Breast epithelium (tissue), 4 donors: ENCODE results near the gene REM1. TPM values are rescaled to one million over a fixed set of nuclear protein-coding genes. Genes with fewer than 3 reads are reported as not detected.
A peak's percentile ranks its signal among the peaks of the same experiment; 100 is the strongest.
"Not testable (repeated sequence)": the region's sequence is repeated elsewhere in the genome, so short reads cannot be mapped to it uniquely, and the experiment has no call there.

Source experiments
- DNase-seq, 2 donors: peaks; one replicate each; pipeline ENCODE4 v3.0.0-alpha.2; 2019; ENCODE audit warnings: low spot score in 2 of 2
- H3K27ac ChIP-seq, 2 donors: fragments of 200-600 bp; sonication (generic) in 1 of 2; one replicate each; pipeline ENCODE4 v1.5.1; 2016 to 2019; ENCODE audit warnings: mild to moderate bottlenecking in 1 of 2
- H3K27me3 ChIP-seq, 2 donors: fragments of 200-600 bp; sonication (generic) in 1 of 2; one replicate each; pipeline versions ENCODE4 v1.5.1 to v1.6.0; 2017 to 2019; ENCODE audit warnings: control low read depth in 1 of 2, mild to moderate bottlenecking in 1 of 2
- H3K36me3 ChIP-seq: fragments of 200-600 bp; one replicate; pipeline ENCODE4 v1.5.1; 2019
- H3K4me1 ChIP-seq, 2 donors: fragments of 200-600 bp; sonication (generic); one replicate each; pipeline ENCODE4 v1.5.1; 2016 to 2019; ENCODE audit warnings: control low read depth in 1 of 2
- H3K4me3 ChIP-seq, 3 donors: fragments of 200-600 bp; sonication (generic); 1 replicate in 2 of 3; 2 replicates in 1 of 3; pipeline ENCODE4 v1.5.1; 2016 to 2019; ENCODE audit warnings: mild to moderate bottlenecking in 3 of 3, moderate library complexity in 2 of 3
- H3K9me3 ChIP-seq, 2 donors: fragments of 200-600 bp; sonication (generic) in 1 of 2; one replicate each; pipeline ENCODE4 v1.5.1; 2016 to 2019; ENCODE audit warnings: control low read depth in 1 of 2
- CTCF ChIP-seq, 3 donors: fragments of 450-650 bp; IDR thresholded peaks; one replicate each; pipeline ENCODE4 v1.5.1; 2016 to 2017; ENCODE audit warnings: antibody characterized with exemption in 3 of 3, mild to moderate bottlenecking in 3 of 3, moderate library complexity in 3 of 3
- POLR2A ChIP-seq: fragments of 450-650 bp; IDR thresholded peaks from one replicate; pipeline ENCODE4 v1.6.1; 2016; ENCODE audit warnings: antibody characterized with exemption, mild to moderate bottlenecking, moderate library complexity
- POLR2AphosphoS5 ChIP-seq, 3 donors: sonication (generic); formaldehyde crosslinking; IDR thresholded peaks; one replicate each; pipeline ENCODE4 v1.6.1; 2017; ENCODE audit warnings: antibody characterized with exemption in 3 of 3
- intact Hi-C: fragments of 100-400 bp; cut with DNase I; formaldehyde crosslinking; loops from one replicate; pipeline ENCODE4 v1.15.1; 2023; ENCODE audit warnings: low total_unique reads
- total RNA-seq, 3 donors: library from RNA; depleted of rRNA; stranded (reverse); fragments of >200 nt; gene quantifications; one replicate each; pipeline ENCODE4 v1.1.0, GENCODE V29; 2016

The REM1 gene
- total RNA-seq, 3 donors from 2014 or later, result 3.2 to 3.9 (median 3.4) TPM

- no peak for DNase-seq
- Histone ChIP-seq H3K27me3 (no peaks in the 10 kb centered on the region), H3K36me3 (no peaks in the 10 kb centered on the region), H3K9me3 (no peaks in the 10 kb centered on the region), H3K4me3 (no peak overlapping the region), H3K27ac (no peak overlapping the region), H3K4me1 (no peaks in the 10 kb centered on the region)
- TF ChIP-seq CTCF (IDR thresholded peaks at IDR 0.05) (no peak), POLR2A (no peak), POLR2AphosphoS5 (IDR thresholded peaks at IDR 0.05) (no peak)
- intact Hi-C loops, result no loop called here
Observed at GRCh38 chr20:31500527-31500926, 25.4 kb downstream of the REM1 start.

- H3K36me3 ChIP-seq, H3K27me3 ChIP-seq, H3K4me1 ChIP-seq, intact Hi-C loops, H3K9me3 ChIP-seq, H3K27ac ChIP-seq, H3K4me3 ChIP-seq: not testable (repeated sequence)
- TF ChIP-seq POLR2AphosphoS5 (IDR thresholded peaks at IDR 0.05) (peak in 1 of 3 donors; percentile 43), CTCF (IDR thresholded peaks at IDR 0.05) (peak; percentile 52 to 96 (median 87))
- DNase-seq, result peak; percentile 59 to 76
Observed at GRCh38 chr20:31502884-31503673, 28.0 kb downstream of the REM1 start.

- DNase-seq, result no peak
- Histone ChIP-seq H3K27me3 (no peaks in the 10 kb centered on the region), H3K4me1 (no peaks in the 10 kb centered on the region), H3K36me3 (no peaks in the 10 kb centered on the region), H3K9me3 (no peaks in the 10 kb centered on the region), H3K4me3 (no peak overlapping the region), H3K27ac (no peak overlapping the region)
- intact Hi-C loops, result no loop called here
- TF ChIP-seq POLR2AphosphoS5 (IDR thresholded peaks at IDR 0.05), result no peak
- no peak for TF ChIP-seq CTCF (IDR thresholded peaks at IDR 0.05)
- TF ChIP-seq POLR2A, result no peak
Observed at GRCh38 chr20:31505903-31506302, 30.8 kb downstream of the REM1 start.

- H3K4me3 ChIP-seq, result no peak overlapping the region
- no peak overlapping the region for H3K27ac ChIP-seq
- no peaks in the 10 kb centered on the region for H3K9me3 ChIP-seq
- H3K36me3 ChIP-seq, result no peaks in the 10 kb centered on the region
- no peak for DNase-seq
- TF ChIP-seq POLR2A (no peak), POLR2AphosphoS5 (IDR thresholded peaks at IDR 0.05) (no peak), CTCF (IDR thresholded peaks at IDR 0.05) (no peak)
- intact Hi-C loops, result no loop called here
- no peaks in the 10 kb centered on the region for H3K27me3 ChIP-seq
- H3K4me1 ChIP-seq, result no peaks in the 10 kb centered on the region
Observed at GRCh38 chr20:31508517-31509244, 33.6 kb downstream of the REM1 start.
